CD4-positive, alpha-beta T cell treated with Interleukin-6 at 100 ng/mL for 8 hours (primary cell): ENCODE measurements around the gene ZNF462.
"Not testable (repeated sequence)": the region's sequence is repeated elsewhere in the genome, so short reads cannot be mapped to it uniquely, and the experiment has no call there.

Experiments used
- DNase-seq: peaks from one replicate; pipeline ENCODE4 v3.0.0-alpha.2; 2020; ENCODE audit warnings: mixed read lengths, low spot score

Gene ZNF462

GRCh38 chr9:106962615-106963363, 99.8 kb downstream of the ZNF462 start:
- no peak for DNase-seq

GRCh38 chr9:106963684-106964083, 100.7 kb downstream of the ZNF462 start:
- DNase-seq = no peak

GRCh38 chr9:106964329-106964728, 101.4 kb downstream of the ZNF462 start:
- no peak for DNase-seq

DNA sequence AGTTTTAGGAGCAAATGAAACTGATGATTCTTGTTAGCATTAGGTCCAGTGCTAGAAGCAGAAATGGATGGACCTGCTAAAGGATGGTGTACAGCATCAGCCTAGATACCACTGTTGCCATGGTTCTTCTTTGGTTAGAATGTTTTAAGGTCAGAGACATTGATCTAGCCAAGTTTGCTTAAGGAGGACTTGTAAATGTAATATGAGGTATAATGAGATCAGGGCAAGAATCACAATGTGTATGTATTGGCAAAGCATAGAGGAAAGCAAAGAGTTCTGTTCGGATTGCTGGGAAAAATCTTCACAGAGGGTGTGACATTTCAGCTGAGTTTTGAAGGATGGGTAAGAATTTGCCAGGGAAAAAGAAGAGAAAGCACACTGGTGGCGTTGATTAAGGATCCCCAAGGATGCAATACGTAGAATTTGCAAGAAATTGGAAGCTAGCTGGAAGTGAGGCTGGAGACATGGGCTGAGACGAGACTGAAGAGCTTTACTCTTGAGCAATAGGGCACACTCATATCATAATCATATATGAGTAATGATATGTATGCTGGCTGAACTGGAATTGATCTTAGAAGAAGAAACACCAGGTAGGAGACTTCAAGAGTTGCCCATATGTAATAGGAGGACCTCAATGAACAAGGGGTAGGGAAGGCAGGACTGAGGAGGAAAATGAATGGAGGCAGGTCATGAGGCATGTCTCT, 102.0 kb downstream of the ZNF462 start:
- DNase-seq = no peak

- no peak for DNase-seq
Measured at GRCh38 chr9:106966481-106966880, 103.5 kb downstream of the ZNF462 start.

DNA sequence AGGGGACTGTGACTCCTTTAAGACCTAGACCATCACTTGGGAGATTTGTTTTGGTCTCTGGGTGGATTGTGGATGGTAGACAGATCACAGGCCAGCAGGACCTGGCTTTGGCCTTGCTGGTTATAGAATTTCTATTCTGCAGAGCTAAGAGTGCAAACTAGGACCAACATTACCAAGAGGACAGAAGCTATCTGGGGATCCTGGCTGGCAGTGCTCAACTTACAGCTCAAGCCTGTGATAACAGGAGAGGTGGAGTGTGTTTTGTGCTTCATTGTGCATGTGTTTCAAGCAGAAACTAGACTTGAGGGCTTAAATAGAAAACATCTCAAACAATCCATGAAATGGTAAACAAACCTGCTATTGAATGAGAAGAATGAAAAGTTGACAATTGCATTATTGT, 106.7 kb downstream of the ZNF462 start:
- no peak for DNase-seq

DNA sequence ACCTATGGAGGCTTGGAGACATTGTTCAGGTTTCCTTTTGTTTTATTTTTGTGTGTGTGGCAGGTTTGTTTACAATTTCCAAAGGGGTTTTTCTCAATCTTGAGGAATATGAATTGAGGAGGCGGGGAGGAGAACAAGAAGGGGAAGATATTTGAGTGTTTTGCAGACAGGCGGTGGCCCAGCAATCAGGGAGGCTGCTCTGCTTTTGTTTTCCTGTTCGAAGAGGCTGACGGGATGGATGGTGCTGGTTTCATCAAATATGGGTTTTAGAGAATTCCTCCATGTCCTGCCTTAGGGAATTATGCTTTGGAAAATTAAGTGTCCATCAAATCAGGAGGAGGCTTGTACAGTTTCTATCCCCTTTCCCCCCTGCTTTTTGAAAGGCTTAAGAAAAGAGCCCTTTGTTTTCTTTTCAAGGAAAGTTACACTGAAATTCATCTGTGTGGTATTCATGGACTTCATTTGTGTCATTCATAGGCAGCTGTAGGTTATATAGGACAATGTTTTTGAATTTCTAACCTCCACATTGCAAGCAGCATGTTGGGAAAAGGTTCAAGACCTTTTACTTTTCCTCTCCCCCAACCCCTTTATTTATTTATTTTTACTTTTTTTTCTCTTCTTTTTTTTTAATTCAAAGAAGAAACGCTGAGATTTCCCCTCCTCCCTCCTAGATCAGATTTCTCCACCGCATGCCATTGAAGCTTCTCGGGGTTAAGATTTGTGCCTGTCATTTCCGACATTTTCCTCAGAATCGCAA, 107.4 kb downstream of the ZNF462 start:
- no peak for DNase-seq

DNA sequence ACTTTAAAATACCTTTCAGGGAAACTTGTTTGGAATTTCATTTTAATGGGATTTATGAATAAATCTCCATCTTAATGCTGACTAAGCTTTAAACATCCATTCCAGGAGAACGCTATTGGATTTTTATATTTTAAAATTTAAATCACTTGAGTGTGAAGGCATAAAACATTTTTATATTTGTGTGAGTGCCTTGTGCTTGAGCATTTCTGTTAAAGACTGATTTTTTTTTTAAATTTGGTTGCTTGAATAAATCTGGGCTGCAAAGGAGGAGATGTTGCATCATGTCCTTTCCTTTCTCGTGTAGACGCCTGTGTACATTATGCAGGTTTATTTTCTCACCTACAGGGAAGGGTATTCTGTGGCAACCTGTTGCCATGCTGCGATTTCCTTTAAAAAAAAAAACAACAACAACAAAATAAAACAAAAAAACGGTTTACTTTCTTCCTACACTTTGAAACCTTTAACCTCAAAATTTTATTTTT, 108.1 kb downstream of the ZNF462 start:
- DNase-seq = no peak

- DNase-seq = no peak
Measured at GRCh38 chr9:106972082-106972481, 109.1 kb downstream of the ZNF462 start.

DNA sequence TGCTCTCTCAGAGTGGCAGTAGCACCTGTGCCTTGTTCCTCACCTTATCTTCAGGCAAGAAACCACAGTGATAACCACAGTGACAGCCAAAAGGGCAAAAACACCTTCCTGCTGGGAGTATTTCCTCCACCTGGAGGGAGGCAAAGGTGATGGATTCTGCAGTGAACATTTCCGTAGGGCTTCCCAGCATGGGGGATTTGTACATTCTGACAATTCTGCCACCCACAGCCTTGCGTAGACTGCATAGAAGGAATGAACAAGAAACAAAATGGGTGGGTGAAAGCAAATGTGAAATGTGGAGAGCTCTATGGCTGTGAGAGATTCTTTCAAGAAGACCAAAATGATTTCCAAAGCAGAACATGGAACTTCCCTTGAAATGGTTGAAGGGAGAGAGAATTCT, 111.4 kb downstream of the ZNF462 start:
- no peak for DNase-seq

GRCh38 chr9:106976772-106977171, 113.8 kb downstream of the ZNF462 start:
- no peak for DNase-seq

DNA sequence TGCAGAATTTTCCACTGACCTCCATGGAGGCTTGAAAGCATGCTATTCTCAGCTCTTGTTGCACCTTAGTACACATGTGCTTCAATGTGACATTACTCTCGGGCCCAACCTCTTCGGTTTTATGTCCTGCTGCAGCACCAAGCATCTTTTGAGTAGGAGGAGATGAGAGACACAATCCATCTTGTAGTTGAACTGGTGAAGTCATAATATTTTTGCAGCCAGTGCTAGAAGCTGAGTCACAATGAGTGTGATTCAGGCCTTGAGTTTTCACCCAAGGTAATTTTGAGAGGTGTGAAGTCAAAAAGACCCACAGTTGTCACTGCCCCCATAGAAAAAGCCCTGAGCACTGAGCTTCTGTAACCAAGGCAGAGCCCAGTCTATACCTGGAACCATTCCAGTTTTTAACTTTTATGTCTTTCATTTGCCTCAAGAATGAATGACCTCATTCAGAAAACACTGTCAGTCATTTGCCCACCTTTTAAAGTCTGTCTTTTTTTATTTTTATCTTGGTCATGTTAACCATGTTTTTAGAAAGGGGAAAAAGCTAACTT, 117.7 kb downstream of the ZNF462 start:
- no peak for DNase-seq

DNA sequence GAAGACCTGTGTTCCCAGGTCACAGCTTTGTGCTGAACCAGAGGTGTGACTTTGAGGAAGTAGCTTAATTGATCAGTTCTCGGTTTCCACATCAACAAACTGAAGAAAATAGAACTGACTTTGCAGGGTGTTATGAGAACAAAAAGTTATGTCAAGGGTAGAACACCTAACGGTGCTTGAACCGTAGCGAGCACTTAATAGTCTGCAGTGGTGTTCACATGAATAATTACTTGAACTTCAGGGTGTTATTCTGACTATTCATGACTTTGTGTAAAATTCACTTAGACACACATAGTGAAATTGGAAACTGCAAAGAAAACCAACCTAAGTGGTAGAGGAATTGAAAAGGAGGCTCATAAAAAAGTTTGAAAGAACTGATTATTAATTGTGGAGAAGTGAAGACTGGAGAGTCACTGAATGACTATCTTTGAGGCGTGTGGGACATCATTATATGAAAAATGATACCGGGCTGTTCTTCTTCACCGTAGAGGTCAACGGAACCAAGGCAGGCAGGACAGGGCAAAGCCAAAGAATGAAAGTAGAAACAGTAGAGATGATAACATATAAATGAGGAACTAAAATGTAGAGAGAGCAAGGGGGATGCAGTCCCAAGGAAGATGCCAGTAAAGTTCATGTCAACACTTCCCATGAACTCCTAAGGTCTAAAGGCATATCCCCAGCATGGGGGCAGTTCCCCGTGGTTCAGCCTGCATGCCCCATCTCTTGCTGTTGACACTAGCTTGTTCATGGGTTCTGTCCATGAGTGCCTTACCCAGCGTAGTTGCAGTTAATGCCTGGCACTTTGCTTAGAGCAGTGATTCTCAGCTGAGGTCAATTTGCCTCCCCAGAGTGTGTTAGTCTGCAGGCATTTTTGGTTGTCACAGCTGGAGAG, 118.7 kb downstream of the ZNF462 start:
- no peak for DNase-seq

DNA sequence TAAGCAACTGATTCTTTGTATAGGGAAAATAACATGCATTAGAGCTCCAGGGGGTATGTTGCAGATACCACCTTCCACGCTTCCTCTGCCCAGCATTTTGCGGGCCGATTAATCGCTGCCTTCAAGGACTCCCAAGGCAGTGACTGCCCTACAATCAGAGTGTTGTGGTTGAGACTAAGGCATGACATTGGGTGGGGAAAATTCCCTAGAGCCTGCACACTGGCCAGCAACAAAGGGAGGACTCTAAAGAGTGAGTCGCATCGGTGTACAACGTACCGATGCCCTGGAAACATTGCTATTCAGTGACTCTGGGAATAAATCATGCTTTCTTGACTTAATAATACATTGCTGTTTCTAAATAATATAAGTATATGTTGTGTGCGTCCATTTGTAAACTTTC, 119.7 kb downstream of the ZNF462 start:
- no peak for DNase-seq

DNA sequence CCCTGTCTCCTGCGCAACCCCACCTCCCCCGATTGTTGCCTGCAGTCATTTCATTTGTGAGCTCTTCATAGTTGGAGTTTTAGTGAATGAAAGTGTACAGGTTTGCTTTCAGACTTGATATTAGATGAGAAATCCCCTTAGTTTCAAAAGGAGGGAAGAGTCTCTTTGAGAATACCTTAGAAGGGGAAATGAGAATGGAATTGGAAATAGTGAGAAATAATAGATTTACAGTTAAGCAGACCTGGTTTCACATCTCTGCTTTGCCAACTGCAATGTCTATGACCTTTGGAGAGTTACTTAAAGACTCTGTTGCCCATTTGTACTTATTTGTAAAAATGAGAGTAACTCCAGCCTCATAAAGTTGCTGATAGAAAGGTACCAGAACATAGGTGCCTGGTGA, 120.4 kb downstream of the ZNF462 start:
- DNase-seq = no peak

- not testable (repeated sequence) for DNase-seq
Measured at GRCh38 chr9:106989904-106990303, 126.9 kb downstream of the ZNF462 start.

DNA sequence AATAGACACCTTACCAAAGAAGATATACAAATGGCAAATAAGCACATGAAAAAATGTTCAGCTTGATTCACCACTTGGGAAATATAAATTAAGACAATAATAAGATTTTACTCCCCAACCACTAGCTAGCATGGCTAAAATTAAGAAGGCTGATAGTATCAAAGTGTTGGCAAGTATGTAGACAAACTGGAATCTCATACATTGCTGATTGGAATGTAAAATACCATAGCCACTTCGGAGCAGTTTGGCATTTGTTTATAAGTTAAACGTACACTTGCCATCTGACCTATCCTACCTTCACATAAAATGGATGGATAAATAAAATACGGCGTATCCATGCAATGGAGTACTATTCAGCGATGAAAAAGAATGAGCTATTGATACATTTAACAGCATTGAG, 129.2 kb downstream of the ZNF462 start:
- DNase-seq = no peak

DNA sequence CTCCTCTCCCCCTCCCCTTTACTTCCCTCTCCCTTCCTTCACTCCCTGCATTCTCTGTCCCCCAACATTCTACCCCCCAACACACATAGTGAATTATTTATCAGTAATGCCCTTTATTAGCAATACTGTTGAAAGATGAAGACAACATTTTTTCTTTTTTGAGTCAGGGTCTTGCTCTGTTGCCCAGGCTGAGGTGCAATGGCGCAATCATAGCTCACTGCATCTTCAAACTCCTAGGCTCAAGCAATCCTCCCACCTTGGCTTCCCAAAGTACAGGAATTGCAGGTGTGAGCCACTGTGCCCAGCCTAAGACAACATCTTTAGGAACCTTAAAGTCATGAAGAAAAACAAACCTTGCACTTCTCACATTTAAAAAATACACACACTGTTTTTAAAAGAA, 130.6 kb downstream of the ZNF462 start:
- no peak for DNase-seq

- DNase-seq = no peak
Measured at GRCh38 chr9:106994463-106994862, 131.5 kb downstream of the ZNF462 start.

DNA sequence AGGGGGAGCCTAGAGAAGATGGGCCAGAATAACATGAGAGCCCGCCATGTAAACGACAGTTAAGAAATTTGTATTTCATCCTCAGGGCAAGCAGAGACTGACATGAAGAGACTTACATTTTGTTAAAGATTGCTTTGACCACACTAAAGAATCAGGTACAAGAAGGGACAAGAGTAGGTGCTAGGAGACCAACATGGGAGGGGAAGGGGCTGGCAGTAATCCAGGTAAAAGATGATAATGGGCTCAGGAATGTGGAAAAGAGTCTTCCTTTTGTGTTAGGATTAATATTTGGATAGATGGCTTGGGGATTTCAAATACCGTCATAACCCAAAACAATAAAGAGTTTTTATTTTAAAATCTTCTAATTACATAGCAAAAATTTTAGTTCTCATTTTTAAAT, 137.3 kb downstream of the ZNF462 start:
- DNase-seq = no peak

GRCh38 chr9:107005201-107005600, 142.2 kb downstream of the ZNF462 start:
- no peak for DNase-seq

DNA sequence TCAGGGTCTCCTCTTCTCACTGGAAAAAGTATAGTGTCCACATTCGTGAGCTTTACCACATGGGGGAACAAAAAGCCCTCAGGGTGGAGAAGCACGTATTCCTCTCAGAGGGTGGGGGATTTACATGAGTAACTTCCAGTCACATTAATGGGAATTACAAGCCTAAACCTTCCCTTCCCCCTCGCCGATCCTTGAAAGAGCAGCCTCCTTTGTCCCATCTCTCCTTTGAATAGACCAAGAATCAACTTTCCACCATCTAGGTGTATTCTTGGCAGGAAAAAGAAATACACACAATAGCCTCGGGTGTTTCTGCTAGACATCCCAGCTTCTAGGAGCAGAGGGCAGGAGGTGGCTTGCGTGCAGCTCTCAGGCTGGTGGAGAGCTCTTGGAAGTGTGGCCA, 144.4 kb downstream of the ZNF462 start:
- no peak for DNase-seq
